NCI-H146 treated with DMSO at 0.1 percent for 48 hours (cell line): Measurements from ENCODE around the gene RBM47.
"Not testable (repeated sequence)": the region's sequence is repeated elsewhere in the genome, so short reads cannot be mapped to it uniquely, and the experiment has no call there.

Source experiments
- DNase-seq: peaks from one replicate; lab custom pipeline; 2025; ENCODE audit not compliant: unreplicated experiment; lab: John Stamatoyannopoulos, UW

RBM47 gene

DNA sequence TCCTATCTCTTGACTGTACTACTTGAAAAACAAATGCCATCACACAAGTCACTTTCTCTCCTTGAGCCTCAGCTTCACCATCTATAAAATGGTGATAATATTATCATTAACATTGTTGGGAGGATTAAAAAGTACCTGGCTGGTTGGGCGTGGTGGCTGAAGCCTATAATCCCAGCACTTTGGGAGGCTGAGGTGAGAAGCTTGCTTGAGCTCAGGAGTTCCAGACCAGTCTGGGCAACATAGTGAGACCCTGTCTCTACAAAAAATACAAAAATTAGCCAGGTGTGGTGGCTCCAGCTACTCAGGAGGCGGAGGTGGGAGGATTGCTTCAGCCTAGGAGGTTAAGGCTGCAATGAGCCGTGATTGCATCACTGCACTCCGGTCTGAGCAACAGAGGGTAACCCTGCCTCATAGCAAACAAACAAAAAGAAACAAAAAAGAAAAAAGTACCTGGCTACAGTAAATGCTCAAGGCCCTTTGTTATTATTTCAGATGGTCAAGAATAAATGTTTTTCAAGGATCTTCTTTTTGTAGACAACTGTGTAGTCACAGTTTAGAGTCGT, 174.2 kb downstream of the RBM47 start:
- no peak for DNase-seq

DNA sequence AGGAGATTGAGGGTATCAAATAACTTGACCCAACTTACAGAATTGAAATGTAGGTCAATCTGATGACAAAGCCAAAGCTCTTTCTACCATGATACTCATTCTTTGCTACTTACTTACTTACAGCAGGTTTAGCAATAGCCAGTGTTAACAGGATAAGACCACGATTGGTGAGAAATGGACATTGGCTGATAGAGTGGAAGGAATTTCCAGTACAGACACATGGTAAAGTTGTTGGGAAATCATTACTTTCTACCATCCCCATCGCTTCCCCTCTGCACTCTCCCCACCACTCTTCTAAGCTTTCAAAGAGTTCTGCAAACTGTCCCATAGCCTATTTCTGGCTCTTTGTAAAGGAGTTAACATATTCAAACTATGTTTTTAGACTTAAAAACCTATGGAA, 174.8 kb downstream of the RBM47 start:
- no peak for DNase-seq

DNA sequence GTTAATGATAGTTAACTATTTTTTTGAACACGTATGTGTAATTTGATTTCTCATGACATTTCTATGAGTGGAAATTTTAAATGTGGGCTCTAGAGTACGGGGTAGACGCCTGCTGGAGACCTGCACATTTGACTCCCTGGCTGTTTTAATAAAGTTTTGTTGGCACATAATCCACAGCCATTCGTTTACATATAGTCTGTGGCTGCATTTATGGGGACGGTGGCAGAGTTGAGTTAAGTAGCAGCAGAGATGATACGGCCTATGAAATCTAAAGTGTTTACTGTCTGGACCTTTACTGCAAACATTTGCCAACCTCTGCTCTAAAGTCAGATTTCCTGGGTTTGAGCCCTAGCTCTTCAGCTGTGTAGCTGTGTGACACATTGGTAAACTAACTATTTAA, 175.8 kb downstream of the RBM47 start:
- DNase-seq: no peak

DNA sequence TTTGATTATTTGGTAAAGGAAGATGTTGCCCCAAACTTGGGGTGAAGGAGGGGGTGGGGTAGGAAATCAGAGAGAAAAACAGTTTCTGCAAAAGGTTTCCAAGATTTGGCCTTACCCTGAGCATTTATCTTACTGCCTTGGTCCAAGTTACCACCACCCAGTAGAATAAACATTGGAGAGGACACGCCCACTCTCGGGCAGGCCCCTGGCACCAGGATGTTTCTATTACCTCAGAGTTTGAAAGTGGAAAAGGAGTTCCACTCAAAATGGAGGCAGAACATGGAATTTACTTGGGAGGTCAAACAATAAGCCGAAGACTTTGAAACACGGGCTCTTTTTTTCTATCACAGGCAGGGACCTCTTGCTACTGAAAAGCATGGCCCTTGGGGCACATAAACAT, 180.8 kb downstream of the RBM47 start:
- DNase-seq: no peak

DNA sequence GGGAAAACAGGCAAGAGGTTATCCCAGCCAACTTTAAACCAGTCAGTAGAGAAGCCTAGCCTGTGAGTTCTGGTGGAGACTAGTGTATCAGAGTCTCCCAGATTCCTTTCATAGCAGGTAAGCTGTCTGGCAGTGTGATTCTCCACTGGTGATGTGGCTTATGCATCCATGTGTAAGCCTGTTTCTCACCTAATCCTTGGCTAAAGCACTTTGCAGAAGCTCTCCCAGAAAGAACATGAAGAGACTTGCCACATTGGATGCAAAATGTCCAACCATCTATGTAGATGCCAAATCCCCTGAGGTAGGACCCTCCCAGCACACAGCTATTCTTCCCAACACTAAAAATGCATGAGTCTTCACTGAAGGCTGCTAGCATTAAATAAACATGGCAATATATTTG, 182.8 kb downstream of the RBM47 start:
- no peak for DNase-seq

DNA sequence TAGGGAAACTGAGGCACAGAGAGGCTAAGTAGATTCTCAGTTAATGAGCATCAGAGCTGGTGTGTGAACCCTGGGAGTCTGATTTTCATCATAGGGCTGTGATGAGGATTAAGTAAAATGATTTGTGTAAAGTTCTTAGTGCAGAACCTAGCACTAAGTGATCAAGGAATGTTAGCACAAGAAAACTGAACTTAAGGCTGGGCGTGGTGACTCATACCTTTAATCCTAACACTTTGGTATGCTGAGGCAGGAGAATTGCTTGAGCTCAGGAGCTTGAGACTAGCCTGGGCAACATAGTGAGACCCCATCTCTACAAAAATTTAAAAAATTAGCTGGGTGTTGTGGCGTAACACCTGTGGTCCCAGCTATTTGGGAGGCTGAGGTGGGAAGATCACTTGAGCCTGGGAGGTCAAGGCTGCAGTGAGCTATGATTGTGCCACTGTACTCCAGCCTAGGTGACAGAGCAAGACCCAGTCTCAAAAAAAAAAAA, 183.4 kb downstream of the RBM47 start:
- DNase-seq: not testable (repeated sequence)

DNA sequence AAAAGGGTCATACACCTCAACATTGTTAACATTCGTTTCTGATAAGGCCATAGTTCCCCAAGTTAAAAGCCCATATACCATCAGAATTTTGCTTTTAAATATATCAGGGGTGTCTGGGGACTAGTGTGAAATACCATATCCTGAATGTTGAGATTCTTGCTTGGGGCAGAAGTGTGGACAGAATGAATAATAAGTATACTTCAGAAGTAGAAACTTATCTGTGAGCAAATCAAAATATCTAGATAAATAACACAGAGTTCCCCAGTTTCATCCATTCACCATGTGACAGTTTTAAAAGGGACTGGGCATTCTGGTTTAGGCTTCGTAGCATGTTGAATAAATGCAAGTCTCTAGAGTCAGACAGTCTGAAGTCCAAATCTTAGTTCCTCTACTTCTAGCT, 184.0 kb downstream of the RBM47 start:
- no peak for DNase-seq

DNA sequence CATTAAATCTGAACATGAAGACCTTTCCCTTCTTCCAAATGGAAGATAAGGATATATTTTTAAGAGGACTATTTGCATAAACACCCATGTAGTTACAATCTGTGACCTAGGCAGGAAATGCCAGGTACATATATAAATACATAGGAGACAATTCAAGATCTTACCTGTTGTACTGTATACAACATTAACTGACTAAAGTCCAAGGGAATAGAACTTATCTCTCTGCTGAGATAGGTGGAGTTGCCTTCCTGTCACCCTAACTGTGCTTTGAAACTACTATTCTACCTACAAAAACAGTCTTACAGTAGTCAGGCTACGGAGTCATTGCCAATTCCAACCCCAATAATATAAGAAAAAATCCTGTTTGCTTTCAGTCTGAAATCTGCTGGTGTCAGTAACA, 188.2 kb downstream of the RBM47 start:
- DNase-seq: no peak

DNA sequence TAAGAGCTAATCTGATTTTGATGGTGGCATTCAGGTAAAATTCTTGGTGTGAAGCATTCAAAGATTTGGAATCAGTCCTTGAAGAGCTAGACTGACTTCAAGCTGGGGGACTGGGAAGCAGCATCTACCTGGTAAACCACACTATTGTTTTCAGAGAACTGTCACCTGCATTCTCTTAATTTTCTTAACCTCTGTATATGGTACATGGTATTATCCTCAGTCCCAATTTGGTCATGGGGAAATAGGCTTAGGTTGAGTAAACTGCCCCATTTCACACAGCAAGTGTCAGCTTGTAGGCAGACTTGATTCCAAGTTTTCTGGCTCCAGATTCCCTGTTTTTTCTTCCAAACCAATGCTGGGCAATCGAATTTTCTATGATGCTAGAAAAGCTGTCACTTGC, 190.1 kb downstream of the RBM47 start:
- DNase-seq: no peak

DNA sequence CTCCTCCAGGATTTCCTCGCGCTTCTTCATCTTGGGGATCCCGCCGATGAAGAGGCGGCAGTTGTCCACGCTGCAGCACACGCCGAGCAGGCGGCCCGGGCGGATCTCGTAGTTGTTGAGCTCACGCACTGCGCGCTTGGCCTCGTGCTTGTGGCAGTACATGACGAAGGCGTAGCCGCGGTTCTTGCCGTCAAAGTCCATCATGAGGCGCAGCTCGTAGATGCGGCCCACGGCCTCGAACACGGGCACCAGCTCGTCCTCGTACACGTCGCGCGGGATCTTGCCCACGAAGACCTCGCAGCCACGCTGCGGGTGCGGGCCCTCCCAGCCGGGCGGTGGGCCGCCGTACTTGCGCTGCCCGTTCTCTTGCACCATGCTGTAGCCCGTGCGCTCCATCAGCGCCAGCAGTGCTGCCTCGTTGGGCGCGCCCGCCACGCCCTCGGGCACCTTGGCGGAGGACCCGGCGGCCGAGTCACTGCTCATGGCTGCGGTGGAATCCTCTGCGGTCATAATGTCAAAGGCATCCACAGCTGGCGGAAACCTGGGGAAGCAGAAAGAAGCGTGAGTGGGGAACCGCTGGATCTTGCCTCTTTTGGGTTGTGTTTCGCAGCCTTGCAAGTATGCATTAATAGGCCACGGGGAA, 191.2 kb downstream of the RBM47 start:
- no peak for DNase-seq

DNA sequence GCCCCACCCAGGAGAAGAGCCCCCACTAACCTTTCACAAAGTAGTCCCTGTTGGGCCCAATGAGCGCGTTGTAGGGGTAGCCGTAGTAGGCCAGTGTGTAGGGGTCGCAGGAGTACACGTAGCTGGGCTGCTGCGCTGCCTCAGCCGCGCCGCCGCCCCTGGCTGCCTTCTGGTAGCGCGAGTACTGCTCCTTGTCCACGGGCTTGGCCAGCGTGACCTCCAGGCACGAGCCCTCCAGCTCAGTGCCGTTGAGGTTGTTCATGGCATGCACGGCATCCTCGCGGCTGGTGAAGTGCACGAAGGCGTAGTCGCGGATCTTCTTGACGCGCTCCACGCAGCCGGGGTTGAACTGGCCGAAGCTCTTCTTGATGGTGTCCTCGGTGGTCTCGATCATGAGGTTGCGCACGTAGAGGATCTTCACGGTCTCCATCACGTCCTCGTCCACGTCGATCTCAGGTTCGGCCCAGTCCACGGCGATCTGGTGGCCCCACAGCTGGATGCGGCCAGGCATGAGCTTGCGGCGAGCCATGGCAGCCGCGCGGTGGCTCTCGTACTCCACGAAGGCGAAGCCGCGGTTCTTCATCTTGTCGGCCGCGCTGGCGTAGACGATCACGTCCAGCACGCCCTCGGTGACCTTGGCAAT, 191.8 kb downstream of the RBM47 start:
- no peak for DNase-seq

DNA sequence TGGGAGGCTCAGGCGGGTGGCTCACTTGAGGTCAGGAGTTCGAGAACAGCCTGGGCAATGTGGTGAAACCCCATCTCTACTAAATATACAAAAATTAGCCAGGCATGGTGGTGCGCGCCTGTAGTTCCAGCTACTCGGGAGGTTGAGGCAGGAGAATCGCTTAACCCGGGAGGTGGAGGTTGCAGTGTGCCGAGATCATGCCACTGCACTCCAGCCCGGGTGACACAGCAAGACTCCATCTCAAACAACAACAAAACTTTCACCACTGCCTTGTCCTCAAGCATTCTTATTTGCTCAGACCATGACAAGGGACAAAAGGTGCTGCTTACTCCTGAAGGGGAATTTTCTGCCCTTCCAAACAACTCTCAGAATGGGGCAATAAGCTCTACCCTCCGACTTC, 194.4 kb downstream of the RBM47 start:
- DNase-seq: not testable (repeated sequence)

DNA sequence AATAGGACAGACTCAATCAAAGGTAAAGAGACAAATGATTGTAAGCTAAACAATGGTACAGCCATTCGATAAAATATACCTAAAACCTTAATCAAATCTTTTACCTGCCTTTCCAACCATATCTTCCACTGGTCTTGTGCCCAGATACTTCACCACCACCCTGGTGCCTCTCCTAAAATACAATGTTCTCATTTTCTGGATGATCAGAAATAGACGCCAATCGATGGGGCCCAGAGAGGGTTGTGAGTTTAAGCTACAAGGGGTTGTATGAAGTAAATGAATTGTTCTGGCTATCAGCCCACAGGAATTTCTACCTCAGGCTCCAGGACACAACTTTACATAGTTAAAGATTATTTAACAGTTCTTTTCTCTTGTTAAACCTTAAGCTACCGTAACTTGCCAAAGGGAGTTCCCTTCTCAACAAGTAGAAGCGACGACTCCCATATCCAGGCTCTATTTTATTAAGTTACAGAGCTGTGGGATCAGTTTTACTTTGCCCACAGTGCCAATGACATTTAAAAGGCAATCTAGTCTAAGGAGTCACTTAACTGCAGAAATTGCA, 195.5 kb downstream of the RBM47 start:
- no peak for DNase-seq

DNA sequence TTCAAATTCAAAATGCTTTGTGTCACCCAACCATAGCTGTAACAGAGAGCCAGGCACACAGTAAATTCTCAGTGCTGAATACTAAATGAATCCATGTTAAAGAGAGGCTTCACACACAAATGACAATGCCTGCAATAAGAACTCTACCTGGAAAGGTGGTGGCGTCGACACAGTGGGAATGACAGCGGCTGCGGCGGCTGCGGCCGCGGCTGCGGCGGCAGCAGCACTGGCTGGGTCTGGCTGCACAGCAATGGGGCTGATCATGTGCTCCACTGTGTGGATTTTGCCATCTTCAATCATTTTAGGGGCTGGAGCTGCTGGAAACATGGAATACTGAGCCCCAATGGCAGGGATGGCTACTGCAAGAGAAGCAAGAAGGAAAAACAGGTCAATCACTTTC, 197.2 kb downstream of the RBM47 start:
- DNase-seq: no peak

DNA sequence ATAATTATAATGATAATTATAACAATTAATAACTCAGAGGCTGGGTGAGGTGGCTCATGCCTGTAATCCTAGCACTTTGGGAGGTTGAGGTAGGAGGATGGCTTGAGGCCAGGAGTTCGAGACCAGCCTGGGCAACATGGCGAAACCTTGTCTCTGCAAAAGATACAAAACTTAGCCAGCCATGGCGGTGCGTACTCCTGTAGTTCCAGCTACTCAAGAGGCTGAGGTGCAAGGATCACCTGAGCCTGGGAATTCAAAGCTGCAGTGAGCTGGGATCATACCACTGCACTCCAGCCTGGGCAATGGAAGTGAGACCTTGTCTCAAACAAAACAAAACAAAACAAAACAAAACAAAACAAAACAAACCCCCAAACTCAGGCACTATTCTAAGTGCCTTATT, 201.8 kb downstream of the RBM47 start:
- DNase-seq: not testable (repeated sequence)

DNA sequence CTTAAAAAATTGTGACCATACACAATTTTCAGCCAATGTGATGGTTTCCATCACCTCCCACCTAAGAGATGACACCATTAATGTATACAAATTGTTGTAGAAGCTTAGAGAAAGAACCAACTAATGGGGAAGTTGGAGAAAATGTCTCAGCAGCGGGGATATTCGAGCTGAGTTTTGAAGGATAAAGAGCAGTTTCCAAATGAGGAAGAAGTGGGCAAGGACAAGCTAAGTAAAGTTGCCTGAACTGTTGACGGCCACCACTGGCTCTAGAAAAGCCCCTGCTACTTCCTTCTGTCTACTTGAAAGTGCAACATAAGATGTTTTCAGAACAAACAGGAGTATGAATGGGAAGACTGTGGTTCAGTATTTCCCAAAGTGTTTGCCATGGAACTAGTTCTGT, 202.5 kb downstream of the RBM47 start:
- DNase-seq: no peak

DNA sequence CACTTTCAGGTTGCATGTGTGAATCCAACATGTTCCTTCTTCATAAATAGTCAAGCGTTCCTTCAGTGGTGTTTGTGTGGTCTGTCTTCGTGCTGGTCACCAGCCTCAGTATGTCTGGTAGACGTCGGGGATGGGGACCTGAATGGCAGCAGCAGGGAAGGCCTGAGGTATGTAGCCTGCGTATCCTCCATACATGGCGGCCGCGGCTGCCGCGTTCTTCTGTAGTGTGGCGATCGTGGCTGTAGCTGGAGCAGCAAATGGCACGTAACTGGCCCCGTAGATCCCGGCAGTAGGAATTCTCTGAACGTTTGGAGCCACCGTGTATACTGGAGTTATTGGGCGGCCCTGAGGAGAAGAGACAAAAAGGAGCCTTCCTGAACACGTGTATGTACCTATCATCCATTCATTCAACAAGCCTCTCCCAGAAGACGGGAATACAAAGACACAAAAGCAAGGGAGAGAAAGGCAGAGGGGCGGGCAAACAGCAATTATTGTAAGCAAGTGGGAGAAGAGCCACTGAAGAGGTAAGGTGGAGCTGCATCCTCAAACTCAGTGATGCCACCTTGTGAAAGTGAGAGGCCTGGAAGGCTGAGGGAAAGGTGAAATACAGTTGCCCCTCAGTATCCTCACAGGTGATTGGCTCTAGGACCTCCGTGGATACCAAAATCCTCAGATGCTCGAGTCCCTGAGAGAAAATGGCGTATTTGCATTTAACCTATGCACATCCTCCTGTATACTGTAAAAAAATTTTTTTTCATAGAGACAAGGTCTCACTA, 203.7 kb downstream of the RBM47 start:
- no peak for DNase-seq

DNA sequence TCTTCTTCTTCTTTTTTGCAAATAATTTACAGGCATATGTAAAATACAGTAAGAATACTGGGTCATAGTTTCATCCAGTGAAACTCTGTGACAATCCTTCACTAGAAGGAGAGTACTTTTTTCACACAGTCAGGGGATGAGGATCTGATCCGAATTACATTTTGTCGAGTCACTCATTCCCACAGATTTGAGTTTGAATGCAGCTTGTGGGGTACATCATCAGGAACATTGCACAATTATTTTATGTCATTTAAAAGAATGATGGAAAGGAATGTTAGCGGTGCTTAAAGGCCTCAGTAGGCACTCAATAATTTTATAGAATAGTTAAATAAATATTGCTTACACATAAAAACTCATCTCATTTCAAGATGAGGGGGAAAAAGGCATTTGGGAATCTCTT, 205.9 kb downstream of the RBM47 start:
- no peak for DNase-seq

DNA sequence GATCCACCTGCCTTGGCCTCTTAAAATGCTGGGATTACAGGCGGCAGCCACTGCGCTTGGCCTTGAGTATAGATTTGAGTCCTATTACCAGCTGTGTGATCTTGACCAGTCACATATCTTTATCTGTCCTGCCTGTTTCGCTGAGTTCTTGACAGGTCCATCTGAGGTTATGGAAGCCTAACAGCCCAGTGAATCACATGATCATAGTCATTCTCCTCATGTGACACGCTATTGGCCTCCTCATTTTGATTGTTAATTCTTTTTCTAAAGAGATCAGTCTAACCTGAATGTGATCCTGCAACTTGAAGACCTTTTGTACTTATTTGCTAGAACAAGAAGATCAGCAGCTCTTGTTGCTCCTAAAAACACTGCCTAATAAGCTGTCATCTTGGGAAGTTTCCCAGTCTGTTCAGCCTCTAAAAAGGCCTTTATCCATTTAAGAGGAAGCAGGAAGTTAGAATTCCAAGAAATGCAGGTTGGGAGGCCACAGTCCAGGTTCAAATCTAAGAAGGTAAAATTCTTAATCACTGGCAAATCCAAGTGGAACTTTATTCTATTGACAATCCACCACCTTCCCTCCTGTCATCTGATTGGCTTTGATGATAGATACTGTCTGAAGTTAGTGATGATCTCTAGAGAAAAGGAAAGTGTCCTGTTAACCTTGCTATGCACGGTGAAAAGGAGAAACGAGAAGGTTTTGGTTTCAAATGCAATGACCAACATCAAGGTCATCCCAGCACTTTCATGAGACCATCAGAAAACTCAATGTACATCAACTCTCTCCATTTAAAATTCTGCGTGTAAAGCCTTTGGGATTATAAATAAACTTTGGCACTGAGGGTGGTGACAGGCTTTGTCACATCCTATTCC, 207.6 kb downstream of the RBM47 start:
- DNase-seq: no peak

DNA sequence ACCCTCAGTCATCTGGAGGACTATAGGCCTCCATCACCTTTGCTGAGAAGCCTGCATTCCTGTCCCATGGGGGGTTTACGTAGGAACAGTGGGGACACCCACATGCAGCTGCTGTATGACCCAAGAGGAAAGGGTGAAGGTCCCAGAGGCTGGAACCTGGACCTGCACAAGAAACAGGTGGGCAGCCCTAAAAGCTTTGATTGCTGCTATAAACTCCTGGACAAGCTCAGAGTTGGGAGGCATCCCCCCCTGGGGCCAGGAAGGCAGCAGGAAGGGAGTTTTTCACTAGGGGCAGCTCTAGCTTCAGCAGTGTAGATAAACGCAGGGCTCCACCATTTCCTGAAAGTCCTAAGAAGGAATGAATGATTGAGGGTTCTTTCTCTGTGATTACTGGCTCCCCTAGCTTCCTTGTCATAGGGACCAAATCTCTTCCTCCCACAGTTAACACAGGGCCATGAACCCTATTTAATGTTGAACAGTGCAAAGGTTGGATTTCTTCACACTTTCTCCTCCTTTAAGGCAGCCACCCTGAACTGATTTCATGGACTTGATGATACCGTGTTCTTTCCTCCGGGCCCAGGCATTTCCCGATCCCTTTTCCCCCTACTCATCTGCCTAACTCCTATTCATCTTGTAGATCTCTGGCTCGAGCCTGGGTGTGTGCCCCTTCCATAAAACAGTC, 210.3 kb downstream of the RBM47 start:
- DNase-seq: no peak
